Placental pericyte (primary cell): ENCODE data around the gene KLHDC1. TPM values are rescaled to one million over a fixed set of nuclear protein-coding genes. Genes with fewer than 3 reads are reported as not detected.

Source experiments
- small RNA-seq: library from RNA; depleted of rRNA; stranded (forward); fragments of <200 nt; gene quantifications from one replicate; pipeline ENCODE3, GENCODE V24; 2012; ENCODE audit warnings: low replicate concordance
- total RNA-seq: library from RNA; depleted of rRNA; stranded (reverse); fragments of >200 nt; gene quantifications from 2 replicates; pipeline ENCODE4 v1.2.3, GENCODE V29; 2012

The KLHDC1 gene, protein sequence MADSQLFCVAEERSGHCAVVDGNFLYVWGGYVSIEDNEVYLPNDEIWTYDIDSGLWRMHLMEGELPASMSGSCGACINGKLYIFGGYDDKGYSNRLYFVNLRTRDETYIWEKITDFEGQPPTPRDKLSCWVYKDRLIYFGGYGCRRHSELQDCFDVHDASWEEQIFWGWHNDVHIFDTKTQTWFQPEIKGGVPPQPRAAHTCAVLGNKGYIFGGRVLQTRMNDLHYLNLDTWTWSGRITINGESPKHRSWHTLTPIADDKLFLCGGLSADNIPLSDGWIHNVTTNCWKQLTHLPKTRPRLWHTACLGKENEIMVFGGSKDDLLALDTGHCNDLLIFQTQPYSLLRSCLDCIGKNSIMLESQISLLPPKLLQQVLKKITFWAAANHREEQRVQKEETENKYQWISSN
- total RNA-seq, result 1.6 and 2.4 TPM in 2 replicates

DNA sequence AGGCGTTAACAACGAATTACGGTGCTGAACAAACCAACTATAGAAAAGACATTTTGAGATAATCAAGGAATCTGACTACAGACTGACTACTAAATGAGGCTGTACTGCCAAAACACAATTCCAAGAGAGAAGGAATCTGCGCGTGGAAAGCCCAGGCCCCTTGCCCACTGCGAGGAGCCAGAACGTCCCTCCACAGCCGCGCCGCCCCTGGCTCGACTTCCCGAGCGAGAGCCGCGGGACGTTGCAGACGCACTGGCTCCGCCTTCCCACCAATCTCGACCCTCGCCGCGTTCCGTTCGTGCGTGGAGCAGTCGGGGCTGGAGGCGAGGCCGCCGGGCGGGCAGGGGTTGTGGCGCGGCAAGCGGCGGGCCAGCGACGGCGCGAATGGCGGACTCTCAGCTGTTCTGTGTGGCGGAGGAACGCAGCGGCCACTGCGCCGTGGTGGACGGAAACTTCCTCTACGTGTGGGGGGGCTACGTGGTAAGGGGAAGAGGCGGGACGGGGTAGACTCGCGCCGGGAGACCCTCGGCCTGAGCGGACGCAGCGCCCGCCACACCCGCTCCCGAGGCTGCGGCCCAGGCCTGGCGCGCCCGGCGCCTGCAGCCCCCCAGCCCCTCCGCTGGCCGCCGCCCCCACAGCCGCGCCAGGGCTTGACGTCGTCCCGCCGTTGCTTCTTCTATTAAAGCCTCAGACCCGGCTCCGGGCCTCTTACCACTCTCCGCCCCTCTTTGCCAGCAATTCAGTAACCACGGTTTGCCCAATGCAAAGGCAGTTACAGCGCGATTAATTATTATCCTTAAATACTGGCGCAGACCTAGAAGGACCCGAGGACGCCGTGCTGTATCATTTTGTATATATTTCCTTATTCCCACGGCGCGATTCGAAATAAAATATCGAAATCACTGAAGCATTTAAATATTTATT, at the start of gene KLHDC1:
TSS of gene KLHDC1 (plus strand) at position 310 of the 924 bp plus-strand sequence. CDS start at position 385, 75 bp downstream.

DNA sequence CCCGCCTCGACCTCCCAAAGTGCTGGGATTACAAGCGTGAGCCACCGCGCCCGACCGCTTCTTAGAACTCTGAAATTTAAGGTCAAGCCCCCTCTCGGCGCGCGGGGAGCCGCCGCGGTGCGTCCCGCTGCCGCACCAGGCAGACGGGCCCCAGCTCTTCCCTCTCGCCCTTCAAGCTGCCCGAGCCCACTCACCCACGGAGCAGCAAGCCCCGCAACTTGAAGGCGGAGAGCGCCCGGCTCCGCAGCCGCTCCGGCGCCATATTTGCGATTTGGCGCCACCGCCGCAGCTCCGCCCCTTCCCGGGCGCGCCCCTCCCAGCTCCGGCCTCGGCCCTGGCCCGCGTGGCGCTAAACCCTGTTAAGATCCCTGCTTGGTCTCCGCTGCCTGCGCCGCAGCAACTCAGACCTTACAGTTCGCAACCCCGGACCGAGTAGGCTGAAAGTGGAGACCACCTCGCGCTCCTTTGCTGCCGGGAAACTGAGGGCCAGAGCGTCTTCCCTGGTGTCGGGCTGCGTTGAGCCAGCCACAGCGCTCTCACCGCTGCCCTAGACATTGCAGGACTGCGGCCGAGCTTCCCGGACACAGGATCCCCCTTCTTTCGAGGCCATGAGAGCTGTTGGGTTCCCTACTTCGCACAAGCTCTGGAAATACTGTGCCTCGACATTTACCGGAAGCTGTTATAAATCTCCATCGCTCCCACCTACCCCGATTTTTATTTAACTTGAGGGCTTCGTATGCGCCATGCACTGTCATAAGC, 4.8 kb upstream of the KLHDC1 start, which contains the start of gene POLE2:
TSS of gene POLE2 (minus strand) at position 273 of the 759 bp plus-strand sequence. CDS start at position 262, 11 bp downstream.

DNA sequence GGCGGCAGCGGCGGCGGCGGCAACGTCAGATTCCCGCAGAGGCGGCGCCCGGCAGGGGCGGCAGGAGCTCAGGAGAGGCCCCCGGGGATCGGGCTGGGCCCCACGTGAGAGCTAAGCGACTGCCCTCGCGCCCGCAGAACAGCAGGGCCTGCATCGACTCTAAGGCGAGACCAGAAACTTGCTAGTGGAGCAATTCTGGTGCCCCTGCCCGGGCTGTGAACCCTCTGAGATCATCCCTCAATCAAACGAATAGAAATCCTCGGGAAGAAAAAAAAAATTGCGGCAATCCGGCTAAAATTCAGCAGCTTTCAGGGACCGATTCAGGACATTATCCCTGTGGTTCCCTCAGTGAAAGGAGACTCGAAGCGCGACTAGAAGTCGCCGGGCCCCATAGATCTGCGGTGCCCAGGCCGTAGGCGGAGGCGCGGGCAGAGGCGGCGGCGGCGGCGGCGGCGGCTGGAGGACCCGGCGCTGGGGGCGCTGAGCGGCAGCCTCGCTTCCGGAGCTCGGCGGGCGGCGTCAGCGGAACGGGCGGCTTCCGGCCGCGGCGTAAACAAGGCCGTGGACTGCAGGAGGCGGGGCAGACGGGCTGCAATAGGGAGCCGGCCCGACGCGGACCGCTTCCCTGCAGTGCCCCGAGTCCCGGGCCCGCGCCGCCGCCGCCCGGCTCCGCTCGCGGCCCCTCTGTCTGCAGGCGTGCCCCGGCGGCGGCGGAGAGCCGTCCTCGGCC, 74.8 kb downstream of the KLHDC1 start, which contains the start of gene KLHDC2:
TSS of gene KLHDC2 (plus strand) at position 583 of the 730 bp plus-strand sequence. CDS start 316 bp downstream, outside the sequence.

Small RNA genes within 50 kb of the gene (small RNA-seq; reads per million reads assigned to genes)
- gene RNU6ATAC30P, result not detected

Other genes with a start within 250 kb of the KLHDC1 start
- 1,090 and 1,752 TPM in 2 replicates for gene RPS29, start 106.7 kb upstream of the KLHDC1 start, total RNA-seq
- gene LRR1, start 94.2 kb upstream of the KLHDC1 start, total RNA-seq, result 5.5 and 33.8 TPM in 2 replicates
- 93.6 and 363 TPM in 2 replicates for gene RPL36AL, start 72.5 kb upstream of the KLHDC1 start, total RNA-seq
- gene MGAT2, start 72.3 kb upstream of the KLHDC1 start, total RNA-seq, result 133 and 162 TPM in 2 replicates
- gene DNAAF2, start 57.9 kb upstream of the KLHDC1 start, total RNA-seq, result 8.3 and 11.2 TPM in 2 replicates
- 1.3 and 19.2 TPM in 2 replicates for gene POLE2, start 4.9 kb upstream of the KLHDC1 start, total RNA-seq
- 50.1 and 78.3 TPM in 2 replicates for gene KLHDC2, start 75.0 kb downstream of the KLHDC1 start, total RNA-seq
- gene NEMF, start 159.7 kb downstream of the KLHDC1 start, total RNA-seq, result 48.6 and 61.4 TPM in 2 replicates
- 41.4 and 88.0 TPM in 2 replicates for gene ARF6, start 200.0 kb downstream of the KLHDC1 start, total RNA-seq